Measurements from ENCODE around the gene PI4K2A.

GRCh38 chr10:97659589-97659988 lies 19.1 kb downstream of the PI4K2A start:
- no peak for TF ChIP-seq CTCF (conservative IDR thresholded peaks at IDR 0.05; ENCODE audit: low read length)
- TF ChIP-seq EZH2phosphoT487 (IDR thresholded peaks at IDR 0.05; ENCODE audit: borderline replicate concordance), result no peak

All from Loucy (cell line).